ENCODE data around the gene EIPR1.

The EIPR1 gene

DNA sequence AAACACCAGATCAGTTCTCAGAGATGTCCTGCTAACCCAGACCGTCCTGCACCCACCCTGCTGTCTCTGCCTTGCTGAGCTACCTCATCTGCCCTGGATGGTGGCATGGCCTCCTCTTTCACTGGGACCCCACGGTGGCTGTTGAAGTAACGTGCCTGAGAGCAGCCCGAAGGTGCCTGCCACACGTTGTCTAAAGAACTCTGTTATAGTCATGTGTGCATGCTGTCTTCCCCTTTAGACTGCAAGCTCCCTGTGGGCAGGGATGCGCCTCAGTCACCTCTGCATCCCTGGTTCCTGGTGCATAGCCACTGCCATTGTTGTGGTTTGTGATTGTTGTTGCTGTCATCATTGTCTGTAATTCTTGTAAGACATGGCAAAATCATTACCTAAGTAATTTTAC, 235.9 kb downstream of the EIPR1 start:
- DNase-seq: no peak

GRCh38 chr2:3139906-3140305, 237.7 kb downstream of the EIPR1 start:
- DNase-seq: no peak
